H9 (cell line): Measurements from ENCODE around the gene COL23A1. TPM values are rescaled to one million over a fixed set of nuclear protein-coding genes. Genes with fewer than 3 reads are reported as not detected.

Source experiments
- DNase-seq: peaks from one replicate; pipeline ENCODE4 v3.0.0-alpha.2; 2017
- H2AFZ ChIP-seq: one replicate; pipeline ENCODE4 v1.6.1; 2013; ENCODE audit warnings: mild to moderate bottlenecking, low read length, control low read depth, moderate library complexity
- H2AK5ac ChIP-seq: 2 replicates; pipeline ENCODE4 v1.6.1; 2013; ENCODE audit warnings: low read length, control low read depth, mixed read lengths; ENCODE audit not compliant: insufficient read length
- H2BK120ac ChIP-seq: one replicate; pipeline ENCODE4 v1.6.1; 2013; ENCODE audit warnings: low read depth, mild to moderate bottlenecking, low read length, control low read depth, inconsistent platforms; ENCODE audit not compliant: poor library complexity, severe bottlenecking
- H2BK12ac ChIP-seq: 2 replicates; pipeline ENCODE4 v1.6.1; 2013; ENCODE audit warnings: low read length, control low read depth, mixed read lengths, low read depth; ENCODE audit not compliant: insufficient read length
- H2BK15ac ChIP-seq: 2 replicates; pipeline ENCODE4 v1.6.1; 2013; ENCODE audit warnings: low read depth, low read length, control low read depth
- H2BK20ac ChIP-seq: one replicate; pipeline ENCODE4 v1.6.1; 2013; ENCODE audit warnings: low read depth, mild to moderate bottlenecking, low read length, control low read depth, inconsistent platforms; ENCODE audit not compliant: poor library complexity, severe bottlenecking
- H2BK5ac ChIP-seq: 2 replicates; pipeline ENCODE4 v1.6.1; 2013; ENCODE audit warnings: low read length, control low read depth, mixed read lengths; ENCODE audit not compliant: insufficient read length
- H3K14ac ChIP-seq: 2 replicates; pipeline ENCODE4 v1.6.1; 2013; ENCODE audit warnings: low read length, control low read depth; ENCODE audit not compliant: insufficient read depth
- H3K18ac ChIP-seq: 2 replicates; pipeline ENCODE4 v1.6.1; 2013; ENCODE audit warnings: low read depth, mild to moderate bottlenecking, mixed read lengths, low read length, control low read depth; ENCODE audit not compliant: insufficient read length
- H3K23ac ChIP-seq: 2 replicates; pipeline ENCODE4 v1.6.1; 2013; ENCODE audit warnings: low read length, control low read depth, mixed read lengths, low read depth; ENCODE audit not compliant: insufficient read length
- H3K23me2 ChIP-seq: 2 replicates; pipeline ENCODE4 v1.6.1; 2013; ENCODE audit warnings: low read depth, mild to moderate bottlenecking, mixed read lengths, low read length, control low read depth; ENCODE audit not compliant: insufficient read length, poor library complexity, severe bottlenecking
- H3K27ac ChIP-seq: 2 replicates; pipeline ENCODE4 v1.5.1; 2013; ENCODE audit warnings: low read length, control low read depth, mixed read lengths, low read depth; ENCODE audit not compliant: insufficient read length
- H3K27me3 ChIP-seq: 2 replicates; pipeline ENCODE4 v1.6.1; 2013; ENCODE audit warnings: low read length, control low read depth, inconsistent platforms; ENCODE audit not compliant: insufficient read depth
- H3K4ac ChIP-seq: 2 replicates; pipeline ENCODE4 v1.6.1; 2013; ENCODE audit warnings: low read depth, mild to moderate bottlenecking, control low read depth, inconsistent platforms, low read length, moderate library complexity
- H3K4me1 ChIP-seq: 2 replicates; pipeline ENCODE4 v1.6.1; 2013; ENCODE audit warnings: low read length, control low read depth, inconsistent platforms; ENCODE audit not compliant: insufficient read depth
- H3K4me2 ChIP-seq: 2 replicates; pipeline ENCODE4 v1.6.1; 2013; ENCODE audit warnings: low read length, control low read depth, mixed read lengths; ENCODE audit not compliant: insufficient read length, insufficient read depth
- H3K56ac ChIP-seq: 2 replicates; pipeline ENCODE4 v1.6.1; 2013; ENCODE audit warnings: low read depth, mild to moderate bottlenecking, mixed read lengths, low read length, control low read depth; ENCODE audit not compliant: insufficient read length
- H3K79me1 ChIP-seq: 2 replicates; pipeline ENCODE4 v1.6.1; 2013; ENCODE audit warnings: low read depth, mild to moderate bottlenecking, moderate library complexity, low read length, control low read depth, inconsistent platforms; ENCODE audit not compliant: insufficient read depth, poor library complexity, severe bottlenecking
- H3K79me2 ChIP-seq: 2 replicates; pipeline ENCODE4 v1.6.1; 2013; ENCODE audit warnings: low read length, control low read depth, inconsistent platforms; ENCODE audit not compliant: insufficient read depth
- H3K9ac ChIP-seq: 2 replicates; pipeline ENCODE4 v1.6.1; 2013; ENCODE audit warnings: low read length, control low read depth, mixed read lengths; ENCODE audit not compliant: insufficient read length; ENCODE audit errors: extremely low read depth
- H3K9me3 ChIP-seq: one replicate; pipeline ENCODE4 v1.6.1; 2013; ENCODE audit warnings: low read depth, low read length, inconsistent platforms; ENCODE audit not compliant: control insufficient read depth
- H3T11ph ChIP-seq: one replicate; pipeline ENCODE4 v1.6.1; 2013; ENCODE audit warnings: mild to moderate bottlenecking, low read length, control low read depth, inconsistent platforms
- H4K20me1 ChIP-seq: one replicate; pipeline ENCODE4 v1.6.1; 2013; ENCODE audit not compliant: control insufficient read depth, insufficient read length, insufficient read depth
- H4K5ac ChIP-seq: 2 replicates; pipeline ENCODE4 v1.6.1; 2013; ENCODE audit warnings: low read depth, mild to moderate bottlenecking, mixed read lengths, low read length, control low read depth; ENCODE audit not compliant: insufficient read length
- H4K8ac ChIP-seq: replicated peaks from 2 replicates; pipeline ENCODE4 v1.6.1; 2013; ENCODE audit warnings: low read length, control low read depth, mixed read lengths, low read depth; ENCODE audit not compliant: insufficient read length
- H4K91ac ChIP-seq: 2 replicates; pipeline ENCODE4 v1.6.1; 2013; ENCODE audit warnings: low read depth, mild to moderate bottlenecking, moderate library complexity, mixed read lengths, low read length, control low read depth; ENCODE audit not compliant: insufficient read length
- H3K27ac Mint-ChIP-seq, 3 experiments: 2 replicates in 2 of 3; 3 replicates in 1 of 3; pipeline ENCODE4 v1.8.0; 2020 to 2021; ENCODE audit warnings: mixed read lengths in 3 of 3, mild to moderate bottlenecking in 1 of 3, moderate library complexity in 1 of 3
- H3K27me3 Mint-ChIP-seq: 2 replicates; pipeline ENCODE4 v1.8.0; 2021; ENCODE audit warnings: low read depth, mild to moderate bottlenecking, moderate library complexity, mixed read lengths
- H3K36me3 Mint-ChIP-seq, 3 experiments: 2 replicates in 2 of 3; 3 replicates in 1 of 3; pipeline ENCODE4 v1.8.0; 2020 to 2021; ENCODE audit warnings: low read depth in 3 of 3, mixed read lengths in 3 of 3; ENCODE audit not compliant: insufficient read depth in 1 of 3
- H3K4me1 Mint-ChIP-seq, 2 experiments: 2 replicates each; pipeline ENCODE4 v1.8.0; 2020; ENCODE audit warnings: mixed read lengths in 2 of 2
- H3K4me3 Mint-ChIP-seq, 2 experiments: 2 replicates in 1 of 2; 3 replicates in 1 of 2; pipeline ENCODE4 v1.8.0; 2020 to 2021; ENCODE audit warnings: mild to moderate bottlenecking in 2 of 2, mixed read lengths in 2 of 2, moderate library complexity in 1 of 2
- H3K9me3 Mint-ChIP-seq, 2 experiments: 2 replicates in 1 of 2; 3 replicates in 1 of 2; pipeline ENCODE4 v1.8.0; 2020; ENCODE audit warnings: mild to moderate bottlenecking in 2 of 2, mixed read lengths in 2 of 2, moderate library complexity in 1 of 2
- CTCF ChIP-seq: fragments of 200-600 bp; sonication (generic); conservative IDR thresholded peaks from 3 replicates; pipeline ENCODE4 v1.8.0; 2021; ENCODE audit warnings: antibody characterized with exemption, mild to moderate bottlenecking
- WGBS: extraction: QIAGEN DNeasy Blood & Tissue Kit; methylation state at CpG from one replicate; pipeline ENCODE4 v1.1.7; 2013; ENCODE audit warnings: missing lambda C conversion rate, low lambda C conversion rate, mixed read lengths; ENCODE audit not compliant: insufficient read length; ENCODE audit errors: extremely low coverage; 5-methylcytosine and 5-hydroxymethylcytosine counted together
- total RNA-seq: library from RNA; stranded (reverse); gene quantifications from 2 replicates; pipeline ENCODE4 v1.2.1, GENCODE V29; 2021

COL23A1 gene
- total RNA-seq, 1 experiment from 2014 or later, result 2.6 TPM

- DNase-seq, result no peak
- H4K8ac ChIP-seq, result no peak overlapping the region
- Mint-ChIP-seq H3K4me1 (peaks cover 16 to 25% of the 10 kb centered on the region in 2 experiments), H3K4me3 (no peak overlapping the region), H3K36me3 (peaks cover 44 to 66% (median 53%) of the 10 kb centered on the region in 3 experiments), H3K27me3 (no peaks in the 10 kb centered on the region), H3K9me3 (no peaks in the 10 kb centered on the region; a peak in 1 of 5 replicates), H3K27ac (no peak overlapping the region)
- peaks cover 4% of the 10 kb centered on the region; the same call in 1 of the 2 replicates for H3K79me2 ChIP-seq
- H3K79me1 ChIP-seq, result no peaks in the 10 kb centered on the region
- no peak overlapping the region for H3K27ac ChIP-seq
- no peak overlapping the region for H3K14ac ChIP-seq
- no peak overlapping the region for H2BK12ac ChIP-seq
- H3K9ac ChIP-seq, result no peak overlapping the region
- no peak overlapping the region for H2BK5ac ChIP-seq
- no peak for TF ChIP-seq CTCF
- WGBS, result no CpG with 5 or more reads among the region's 11 CpGs
- no peak overlapping the region for H3K18ac ChIP-seq
- no peak overlapping the region for H4K91ac ChIP-seq
- no peak overlapping the region for H3K4ac ChIP-seq
- H2BK15ac ChIP-seq, result no peak overlapping the region
- no peak overlapping the region for H3K23ac ChIP-seq
- peaks cover 3% of the 10 kb centered on the region for H3K23me2 ChIP-seq
- H3K4me1 ChIP-seq, result no peaks in the 10 kb centered on the region
- H3K9me3 ChIP-seq, result no peaks in the 10 kb centered on the region
- H4K20me1 ChIP-seq, result peaks cover 3% of the 10 kb centered on the region
- H3K56ac ChIP-seq, result no peak overlapping the region
- H3K4me2 ChIP-seq, result no peak overlapping the region
- H2AK5ac ChIP-seq, result no peak overlapping the region
- no peak overlapping the region for H2AFZ ChIP-seq
- no peak overlapping the region for H4K5ac ChIP-seq
- H3K27me3 ChIP-seq, result no peaks in the 10 kb centered on the region
- no peak overlapping the region for H2BK20ac ChIP-seq
- no peak overlapping the region for H2BK120ac ChIP-seq
- H3T11ph ChIP-seq, result no peak overlapping the region
Measured at GRCh38 chr5:178228609-178229008, 361.6 kb downstream of the COL23A1 start.
